SU-DHL-6 (cell line): ENCODE results near the gene PNPLA3.

ENCODE experiments used
- H2AFZ ChIP-seq: fragments of 200-600 bp; sonication (generic); 2 replicates; pipeline ENCODE4 v1.6.1; 2014; ENCODE audit warnings: low read depth, mild to moderate bottlenecking, moderate library complexity, mixed read lengths, antibody characterized with exemption, low read length; ENCODE audit not compliant: severe bottlenecking
- H3F3A ChIP-seq: fragments of 200-600 bp; shearing (Covaris generic); 2 replicates; pipeline ENCODE4 v1.6.0; 2016; ENCODE audit warnings: antibody characterized with exemption, mild to moderate bottlenecking; ENCODE audit not compliant: insufficient read depth
- H3K27ac ChIP-seq: fragments of 200-600 bp; sonication (generic); 2 replicates; pipeline ENCODE4 v1.5.1; 2016; ENCODE audit warnings: low read depth, mild to moderate bottlenecking, low read length, moderate library complexity, mixed read lengths
- H3K27me3 ChIP-seq: fragments of 200-600 bp; sonication (generic), shearing (Covaris generic); 2 replicates; pipeline ENCODE4 v1.6.0; 2014; ENCODE audit warnings: mild to moderate bottlenecking, low read length
- H3K36me3 ChIP-seq: fragments of 200-600 bp; sonication (generic); 2 replicates; pipeline ENCODE4 v1.6.1; 2014; ENCODE audit warnings: mild to moderate bottlenecking, low read length, mixed read lengths
- H3K4me2 ChIP-seq: fragments of 300-600, 200-600 bp; shearing (Covaris generic), sonication (generic); 2 replicates; pipeline ENCODE4 v1.6.0; 2014; ENCODE audit warnings: low read length, low read depth, mild to moderate bottlenecking; ENCODE audit not compliant: poor library complexity, severe bottlenecking
- H3K4me3 ChIP-seq: fragments of 200-600 bp; sonication (generic); 2 replicates; pipeline ENCODE4 v1.5.1; 2014; ENCODE audit warnings: antibody characterized with exemption, low read length, mild to moderate bottlenecking, mixed read lengths; ENCODE audit not compliant: insufficient read depth, poor library complexity, severe bottlenecking
- H3K79me2 ChIP-seq: fragments of 200-600 bp; sonication (generic); 2 replicates; pipeline ENCODE4 v1.6.1; 2014; ENCODE audit warnings: mild to moderate bottlenecking, low read length, moderate library complexity; ENCODE audit not compliant: insufficient read depth
- H3K9ac ChIP-seq: fragments of 200-600 bp; sonication (generic); 2 replicates; pipeline ENCODE4 v1.7.0; 2014; ENCODE audit warnings: mild to moderate bottlenecking, low read length
- H3K9me2 ChIP-seq: fragments of 200-600 bp; sonication (generic); replicated peaks from 2 replicates; pipeline ENCODE4 v1.6.1; 2014; ENCODE audit warnings: low read length; ENCODE audit not compliant: insufficient read depth
- H3K9me3 ChIP-seq: fragments of 200-600 bp; sonication (generic); 2 replicates; pipeline ENCODE4 v1.6.1; 2014; ENCODE audit warnings: low read length, mixed read lengths; ENCODE audit not compliant: insufficient read depth
- H4K20me1 ChIP-seq: fragments of 200-600 bp; sonication (generic); 2 replicates; pipeline ENCODE4 v1.6.1; 2014; ENCODE audit warnings: low read depth, mild to moderate bottlenecking, antibody characterized with exemption, low read length, moderate library complexity, mixed read lengths
- CTCF ChIP-seq: fragments of 200-600 bp; sonication (generic); IDR thresholded peaks from one replicate; pipeline ENCODE4 v1.5.1; 2017; ENCODE audit warnings: antibody characterized with exemption, mild to moderate bottlenecking, low read length, moderate library complexity; ENCODE audit not compliant: insufficient read depth, poor library complexity, severe bottlenecking
- EZH2phosphoT487 ChIP-seq: fragments of 200-600 bp; sonication (generic), shearing (Covaris generic); conservative IDR thresholded peaks from 2 replicates; pipeline ENCODE4 v1.6.1; 2018; ENCODE audit warnings: mild to moderate bottlenecking, antibody characterized with exemption, low read length, moderate library complexity, mixed read lengths

The PNPLA3 gene

DNA sequence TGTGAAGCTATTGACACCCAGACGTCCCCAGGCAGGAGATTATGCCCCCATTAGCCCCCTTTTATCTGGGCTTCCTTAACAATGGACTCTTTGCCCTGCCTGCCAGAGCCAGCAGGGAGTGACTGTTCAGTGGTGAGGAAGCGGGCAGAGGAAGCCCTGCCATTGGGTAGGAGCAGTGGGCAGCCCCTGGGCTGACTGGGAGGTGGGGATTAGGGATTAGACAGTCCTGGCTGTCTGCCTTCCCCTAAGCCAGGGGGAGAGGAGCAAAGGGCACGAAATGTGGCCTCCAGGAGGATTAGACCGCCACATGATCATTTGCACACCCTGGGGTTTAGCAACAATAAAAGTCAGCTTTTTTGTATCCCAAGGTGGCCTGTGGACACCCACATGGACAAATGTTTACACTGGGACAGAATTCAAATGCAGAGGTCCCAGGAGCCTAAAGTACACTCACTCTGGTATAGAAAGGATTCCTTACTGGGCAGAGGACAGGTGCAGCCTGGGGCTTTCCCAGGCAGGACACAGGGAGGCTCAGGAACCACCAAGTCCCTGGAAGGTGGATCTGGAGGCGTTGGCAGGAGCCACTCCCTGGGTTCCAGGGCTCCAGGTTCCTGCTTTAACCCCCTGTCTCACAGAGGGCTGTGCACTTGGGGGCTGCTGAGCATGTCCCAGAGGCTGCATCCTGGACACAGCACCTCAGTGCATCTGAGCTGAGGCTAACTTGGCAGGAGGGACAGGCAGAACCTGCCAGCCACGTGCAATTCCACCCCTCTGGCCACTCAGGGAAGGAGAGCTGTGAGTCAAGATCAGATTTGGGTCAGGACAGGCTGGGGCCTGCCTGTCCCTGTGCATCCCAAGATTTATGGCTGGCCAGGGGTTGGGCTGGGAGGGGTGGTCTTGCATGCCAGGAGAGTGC is 2.1 kb downstream of the PNPLA3 start:
- no peak for TF ChIP-seq EZH2phosphoT487
- no peak for TF ChIP-seq CTCF
- no peaks in the 10 kb centered on the region for H3K9me3 ChIP-seq
- H3F3A ChIP-seq, result no peaks in the 10 kb centered on the region
- no peaks in the 10 kb centered on the region for H4K20me1 ChIP-seq
- no peaks in the 10 kb centered on the region for H3K36me3 ChIP-seq
- H3K27me3 ChIP-seq, result no peaks in the 10 kb centered on the region
- no peak overlapping the region for H2AFZ ChIP-seq
- no peak overlapping the region for H3K9ac ChIP-seq
- H3K9me2 ChIP-seq, result no peaks in the 10 kb centered on the region
- H3K4me3 ChIP-seq, result no peak overlapping the region
- H3K4me2 ChIP-seq, result no peak overlapping the region
- H3K27ac ChIP-seq, result no peak overlapping the region
- H3K79me2 ChIP-seq, result no peaks in the 10 kb centered on the region

DNA sequence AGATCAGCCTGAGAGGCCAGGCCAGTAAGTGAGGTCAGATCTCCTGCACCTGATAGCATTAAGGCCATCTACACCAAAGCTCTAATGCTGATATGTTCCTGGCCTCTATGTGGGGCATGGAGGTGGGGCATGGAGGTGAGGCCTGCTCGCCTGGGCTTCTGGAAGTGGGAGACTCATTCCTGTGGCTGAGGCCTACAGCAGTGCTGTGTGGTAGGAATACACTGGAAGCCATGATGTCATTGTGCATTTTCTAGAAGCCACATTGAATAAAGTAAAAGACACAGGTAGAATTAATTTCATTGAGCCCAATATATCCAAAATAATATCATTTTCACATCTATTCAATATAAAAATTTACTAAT is 2.7 kb downstream of the PNPLA3 start:
- Histone ChIP-seq H2AFZ (no peak overlapping the region), H3K79me2 (no peaks in the 10 kb centered on the region), H3K36me3 (no peaks in the 10 kb centered on the region), H3F3A (no peaks in the 10 kb centered on the region), H3K9me3 (no peaks in the 10 kb centered on the region), H3K9ac (no peak overlapping the region), H3K4me3 (no peak overlapping the region), H4K20me1 (no peaks in the 10 kb centered on the region), H3K9me2 (no peaks in the 10 kb centered on the region), H3K27me3 (no peaks in the 10 kb centered on the region), H3K4me2 (no peak overlapping the region), H3K27ac (no peak overlapping the region)
- TF ChIP-seq EZH2phosphoT487 (no peak), CTCF (no peak)

DNA sequence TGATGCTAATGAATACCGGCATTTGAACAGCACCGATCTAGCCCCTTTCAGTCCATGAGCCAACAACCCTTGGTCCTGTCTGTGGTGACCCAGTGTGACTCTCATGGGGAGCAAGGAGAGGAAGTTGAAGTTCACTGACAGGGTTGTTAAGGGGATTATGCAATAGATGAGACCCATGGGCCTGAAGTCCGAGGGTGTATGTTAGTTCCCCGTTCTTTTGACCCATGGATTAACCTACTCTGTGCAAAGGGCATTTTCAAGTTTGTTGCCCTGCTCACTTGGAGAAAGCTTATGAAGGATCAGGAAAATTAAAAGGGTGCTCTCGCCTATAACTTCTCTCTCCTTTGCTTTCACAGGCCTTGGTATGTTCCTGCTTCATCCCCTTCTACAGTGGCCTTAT is 4.9 kb downstream of the PNPLA3 start:
- TF ChIP-seq EZH2phosphoT487 (no peak), CTCF (no peak)
- Histone ChIP-seq H3K4me2 (no peak overlapping the region), H3K27ac (no peak overlapping the region), H2AFZ (no peak overlapping the region), H3K9ac (no peak overlapping the region), H3K36me3 (no peaks in the 10 kb centered on the region), H3K27me3 (no peaks in the 10 kb centered on the region), H3K9me2 (no peaks in the 10 kb centered on the region), H3K9me3 (no peaks in the 10 kb centered on the region), H3F3A (no peaks in the 10 kb centered on the region), H3K4me3 (no peak overlapping the region), H3K79me2 (no peaks in the 10 kb centered on the region), H4K20me1 (no peaks in the 10 kb centered on the region)
